ENCODE data around the gene AUTS2.
A peak's percentile ranks its signal among the peaks of the same experiment; 100 is the strongest.
"Not testable (repeated sequence)": the region's sequence is repeated elsewhere in the genome, so short reads cannot be mapped to it uniquely, and the experiment has no call there.

AUTS2 gene

GRCh38 chr7:70243443-70243842 lies 645.2 kb downstream of the AUTS2 start:
- DNase-seq (ENCODE audit: low read depth): no peak

DNA sequence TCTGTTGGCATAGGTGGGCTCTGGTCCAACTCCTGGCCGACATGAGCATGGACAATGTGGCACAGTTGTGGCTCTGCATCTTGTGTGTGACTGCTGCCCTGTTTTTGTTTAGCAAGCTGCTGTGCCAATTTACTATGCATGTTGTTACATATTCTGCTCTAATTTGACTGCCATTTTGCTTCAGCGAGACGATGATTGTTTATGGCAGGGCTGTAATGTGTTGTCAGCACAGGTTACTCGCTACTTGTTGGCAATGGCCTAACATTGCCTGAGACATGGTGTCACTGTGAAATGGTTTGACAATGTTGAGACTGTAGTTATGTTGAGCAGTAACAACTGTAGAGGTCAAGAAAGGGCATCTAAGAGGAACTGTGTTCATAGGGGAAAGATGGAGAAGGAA lies 659.6 kb downstream of the AUTS2 start:
- DNase-seq (ENCODE audit: low read depth): no peak

- peak; percentile 24 for DNase-seq (ENCODE audit: low read depth)
Measured at GRCh38 chr7:70259502-70259901, 661.2 kb downstream of the AUTS2 start.

GRCh38 chr7:70263471-70264255 lies 665.4 kb downstream of the AUTS2 start:
- no peak for DNase-seq (ENCODE audit: low read depth)

- DNase-seq (ENCODE audit: low read depth): no peak
Measured at GRCh38 chr7:70266186-70266585, 667.9 kb downstream of the AUTS2 start.

GRCh38 chr7:70267381-70268120 lies 669.3 kb downstream of the AUTS2 start:
- DNase-seq (ENCODE audit: low read depth): no peak

DNA sequence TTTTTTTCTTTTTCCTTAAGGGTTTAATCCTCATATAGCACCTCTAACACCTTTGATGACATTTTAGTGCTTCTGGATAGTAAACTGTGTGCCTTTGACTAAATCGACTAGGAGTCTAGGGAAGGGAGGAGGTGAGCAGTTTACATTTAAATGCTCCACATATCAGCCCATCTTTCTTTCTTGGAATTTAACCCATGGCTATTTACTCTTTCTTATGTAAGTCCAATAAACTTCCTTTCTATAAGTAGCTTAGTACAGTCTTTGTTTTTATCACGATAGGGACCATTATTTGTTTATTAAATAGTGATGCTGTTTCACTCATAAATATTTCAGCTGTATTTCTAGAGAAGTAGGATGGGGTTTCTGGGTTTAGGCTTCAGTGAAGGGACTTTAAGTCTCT lies 669.9 kb downstream of the AUTS2 start:
- DNase-seq (ENCODE audit: low read depth): no peak

GRCh38 chr7:70270149-70270548 lies 671.9 kb downstream of the AUTS2 start:
- no peak for DNase-seq (ENCODE audit: low read depth)

- DNase-seq (ENCODE audit: low read depth): peak; percentile 8
Measured at GRCh38 chr7:70271617-70272081, 673.4 kb downstream of the AUTS2 start.

DNA sequence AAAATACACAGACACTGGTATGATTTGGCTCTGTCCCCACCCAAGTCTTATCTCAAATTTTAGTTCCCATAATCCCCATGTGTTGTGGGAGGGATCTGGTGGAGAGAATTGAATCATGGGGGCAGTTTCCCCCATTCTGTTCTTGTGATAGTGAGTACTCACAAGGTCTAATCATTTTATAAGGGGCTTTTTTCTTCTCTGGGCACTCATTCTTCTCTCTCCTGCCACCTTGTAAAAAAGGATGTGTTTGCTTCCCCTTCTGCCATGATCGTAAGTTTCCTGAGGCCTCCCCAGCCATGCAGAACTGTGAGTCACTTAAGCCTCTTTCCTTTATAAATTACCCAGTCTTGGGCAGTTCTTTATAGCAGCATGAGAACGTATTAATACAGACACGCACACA lies 677.3 kb downstream of the AUTS2 start:
- not testable (repeated sequence) for DNase-seq (ENCODE audit: low read depth)

DNA sequence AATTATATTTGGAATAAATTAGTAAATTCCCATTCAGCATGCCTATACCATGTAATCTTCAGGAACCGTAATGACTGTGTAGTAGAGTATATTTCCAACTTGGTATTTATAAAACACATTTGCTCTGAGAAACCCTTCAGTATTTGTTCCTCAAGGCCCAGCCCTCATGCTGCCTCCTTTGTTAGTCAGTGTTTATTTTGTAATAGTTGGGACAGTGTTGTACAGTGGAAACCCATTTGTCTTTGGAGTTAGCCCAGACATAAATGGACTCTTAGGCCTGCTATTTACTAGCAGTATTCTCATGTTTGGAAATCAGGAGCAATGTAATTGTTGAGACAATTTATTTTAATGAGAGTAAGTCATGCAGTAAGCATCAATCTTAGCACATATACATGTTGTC lies 686.9 kb downstream of the AUTS2 start:
- DNase-seq (ENCODE audit: low read depth): no peak

- no peak for DNase-seq (ENCODE audit: low read depth)
Measured at GRCh38 chr7:70285854-70286253, 687.6 kb downstream of the AUTS2 start.

- DNase-seq (ENCODE audit: low read depth): peak; percentile 2
Measured at GRCh38 chr7:70288781-70289456, 690.6 kb downstream of the AUTS2 start.

GRCh38 chr7:70292716-70293115 lies 694.4 kb downstream of the AUTS2 start:
- DNase-seq (ENCODE audit: low read depth): no peak

DNA sequence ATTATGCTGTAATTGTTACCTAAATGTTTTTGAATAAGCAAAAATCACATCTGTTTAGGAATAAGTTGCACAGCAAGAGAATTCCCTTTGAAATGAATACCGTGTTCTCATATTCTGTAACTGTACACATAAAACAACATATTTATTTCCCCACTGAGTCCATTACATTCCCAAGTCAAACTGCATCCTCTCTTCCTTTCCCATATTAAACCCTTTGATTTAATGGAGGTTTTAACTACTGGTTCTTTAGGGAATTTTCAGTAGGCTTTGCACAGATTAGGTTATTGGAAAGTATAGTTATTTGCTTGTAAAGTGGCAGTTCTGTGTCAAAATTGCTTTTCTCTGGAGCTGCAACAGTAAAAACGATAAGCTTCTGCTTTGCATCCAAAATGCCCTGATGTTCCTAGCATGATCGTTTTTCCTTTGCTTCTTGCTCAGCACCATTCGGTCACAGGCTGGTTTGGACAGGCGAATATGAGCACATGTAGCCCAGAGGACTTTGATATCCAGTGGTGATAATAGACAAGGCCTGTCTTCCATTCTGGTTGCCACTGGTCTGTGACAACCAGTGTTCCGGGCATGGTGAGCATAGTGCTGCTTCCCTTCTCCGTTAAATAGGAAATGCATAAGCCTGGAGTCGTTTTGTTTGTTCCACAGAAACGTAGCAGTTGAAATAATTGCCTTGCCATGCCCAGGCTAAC lies 696.1 kb downstream of the AUTS2 start:
- DNase-seq (ENCODE audit: low read depth): no peak

DNA sequence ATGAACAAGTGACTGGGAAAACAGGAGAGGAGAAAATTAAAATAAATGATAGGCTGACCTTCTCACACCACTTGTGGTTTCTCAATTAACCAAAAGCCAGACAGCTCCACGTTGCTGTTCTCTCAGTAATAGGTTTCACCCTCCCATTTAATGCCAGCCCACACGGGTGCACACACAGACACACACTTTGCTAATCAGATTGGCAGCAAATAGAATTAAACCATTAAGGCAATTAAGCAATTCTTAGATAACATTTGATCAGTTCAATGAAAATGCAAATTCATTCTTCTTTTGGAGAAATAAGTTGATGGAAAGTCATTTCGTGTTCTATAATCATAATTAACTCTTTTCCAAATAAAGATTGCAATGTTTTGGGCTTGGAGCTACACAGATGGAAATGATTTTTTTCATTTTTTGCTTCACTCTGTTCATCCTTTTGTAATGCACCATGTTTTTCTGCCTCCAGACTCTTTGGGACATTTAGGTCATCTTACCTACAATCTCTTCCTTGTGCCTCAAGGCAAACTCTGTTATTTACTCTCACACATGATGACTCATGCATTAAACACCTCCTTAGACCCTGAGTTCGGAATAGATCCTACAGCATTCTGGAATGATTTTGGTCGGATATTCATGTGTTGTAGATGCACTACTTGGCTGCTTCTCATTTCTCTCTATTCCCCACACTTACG lies 700.7 kb downstream of the AUTS2 start:
- no peak for DNase-seq (ENCODE audit: low read depth)

- DNase-seq (ENCODE audit: low read depth): no peak
Measured at GRCh38 chr7:70299472-70299807, 701.2 kb downstream of the AUTS2 start.

GRCh38 chr7:70301673-70302185 lies 703.5 kb downstream of the AUTS2 start:
- DNase-seq (ENCODE audit: low read depth): no peak

DNA sequence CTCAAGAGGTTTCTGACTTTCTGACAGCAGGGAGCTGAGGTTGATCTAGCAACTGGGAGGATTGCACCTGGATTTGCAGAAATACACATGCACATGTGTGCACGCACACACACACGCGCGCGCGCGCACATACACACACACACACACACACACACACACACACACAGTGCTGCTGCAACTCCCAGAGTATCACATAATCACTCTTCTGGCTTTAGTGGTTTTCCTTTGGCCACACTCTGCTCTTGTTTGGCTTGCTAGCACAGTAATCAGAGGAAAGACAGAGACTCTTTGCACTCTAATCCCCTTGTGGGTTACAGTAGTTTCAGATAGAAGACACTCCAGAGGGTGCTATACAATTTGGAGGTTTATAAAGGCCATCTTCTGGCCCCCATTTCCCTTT lies 705.0 kb downstream of the AUTS2 start:
- DNase-seq (ENCODE audit: low read depth): no peak

DNA sequence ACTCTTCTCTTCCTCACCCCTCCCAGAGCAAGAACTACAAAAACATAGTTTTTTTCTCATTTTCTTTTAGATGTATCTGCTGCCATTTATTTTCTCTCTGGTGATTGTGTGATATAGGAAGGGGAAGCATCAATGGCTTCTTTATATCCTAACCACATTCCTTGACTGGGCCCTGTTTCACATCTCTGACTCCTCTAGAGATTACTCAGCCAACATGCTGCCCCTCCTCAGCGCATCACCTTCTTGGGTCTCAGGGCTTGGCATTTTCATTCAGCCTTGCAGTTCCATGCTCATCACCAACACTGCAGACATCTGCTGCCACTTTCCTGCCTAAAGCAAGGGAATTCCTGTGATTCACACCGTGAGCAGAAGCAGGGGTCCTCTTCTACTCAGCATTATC lies 705.5 kb downstream of the AUTS2 start:
- DNase-seq (ENCODE audit: low read depth): no peak

DNA sequence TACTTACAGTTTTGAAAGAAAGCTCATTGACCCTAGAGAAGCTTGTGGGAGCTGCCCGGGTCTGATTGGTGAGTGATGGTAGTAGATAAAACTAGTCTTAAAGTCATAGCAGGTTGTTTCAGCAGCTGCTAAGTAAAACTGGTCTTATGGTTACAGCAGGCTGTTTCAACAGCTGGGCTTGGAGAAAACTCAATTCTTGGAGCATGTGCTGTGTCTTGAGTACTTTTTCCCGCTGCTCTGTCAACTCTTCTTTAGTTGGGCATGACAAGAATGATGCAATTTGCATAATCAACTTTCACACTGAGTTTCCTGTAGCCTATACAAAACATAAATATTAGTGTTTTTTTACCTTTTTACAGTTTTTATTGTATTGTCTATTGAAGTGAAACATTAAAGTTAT lies 707.9 kb downstream of the AUTS2 start:
- DNase-seq (ENCODE audit: low read depth): no peak

Data from GM04504 (cell line).